Endothelial cell of umbilical vein (primary cell): ENCODE measurements around the gene SPINT1. TPM values are rescaled to one million over a fixed set of nuclear protein-coding genes. Genes with fewer than 3 reads are reported as not detected.

Source experiments
- BruUV-seq: library from RNA; stranded (reverse); fragments of 400-500 nt; replicated peaks from 2 replicates; lab custom pipeline; 2021; lab: Mats Ljungman, UMichigan
- CTCF ChIA-PET: fragments of 300-600, 350-600 bp; sonication (Branson Sonifier 250); formaldehyde crosslinking; loops from one replicate; lab custom pipeline; 2021; ENCODE audit warnings: antibody characterized with exemption, inconsistent platforms; lab: Charles Lee
- POLR2A ChIA-PET: fragments of 300-600, 350-600 bp; sonication (Branson Sonifier 250); formaldehyde crosslinking; loops from one replicate; lab custom pipeline; 2021; ENCODE audit warnings: antibody characterized with exemption, inconsistent platforms; lab: Charles Lee
- DNase-seq: peaks from one replicate; pipeline ENCODE4 v3.0.0-alpha.2; 2011; ENCODE audit warnings: low read depth, low spot score
- FAIRE-seq: peaks from 2 replicates; lab custom pipeline; 2011; peaks lifted over from hg19 to GRCh38; lab: Jason Lieb, UNC
- H2AFZ ChIP-seq: 2 replicates; pipeline ENCODE4 v1.6.0; 2012; ENCODE audit warnings: low read depth, low read length, control low read depth, inconsistent platforms
- H3K27ac ChIP-seq: 2 replicates; pipeline ENCODE4 v1.5.1; 2011; ENCODE audit warnings: low read depth, mild to moderate bottlenecking, control low read depth, low read length, moderate library complexity; ENCODE audit not compliant: insufficient read depth
- H3K27me3 ChIP-seq, 2 experiments: 2 replicates each; pipeline versions ENCODE4 v1.6.0 to v1.6.1; 2011; ENCODE audit warnings: low read length in 2 of 2, mixed read lengths in 1 of 2; ENCODE audit not compliant: control insufficient read depth in 2 of 2, insufficient read depth in 2 of 2
- H3K36me3 ChIP-seq, 2 experiments: 2 replicates in 1 of 2; 3 replicates in 1 of 2; pipeline ENCODE4 v1.5.1; 2011; ENCODE audit warnings: low read length in 2 of 2, mild to moderate bottlenecking in 1 of 2, moderate library complexity in 1 of 2; ENCODE audit not compliant: control insufficient read depth in 2 of 2, insufficient read depth in 2 of 2; ENCODE audit errors: extremely low read depth in 1 of 2
- H3K4me1 ChIP-seq: 3 replicates; pipeline ENCODE4 v1.5.1; 2011; ENCODE audit warnings: mild to moderate bottlenecking, low read length; ENCODE audit not compliant: control insufficient read depth, insufficient read depth; ENCODE audit errors: extremely low read depth
- H3K4me2 ChIP-seq: 2 replicates; pipeline ENCODE4 v1.6.1; 2011; ENCODE audit warnings: low read length, control low read depth, mixed read lengths; ENCODE audit not compliant: insufficient read depth
- H3K4me3 ChIP-seq, 3 experiments: fragments of 200-600 bp in 1 of 3; sonication (generic), shearing (Covaris generic) in 1 of 3; replicated peaks in 1 of 3; 2 replicates each; pipeline ENCODE4 v1.5.1; 2011 to 2016; ENCODE audit warnings: control low read depth in 3 of 3, low read length in 3 of 3, mild to moderate bottlenecking in 2 of 3, inconsistent platforms in 1 of 3, low read depth in 1 of 3, moderate library complexity in 1 of 3; ENCODE audit not compliant: insufficient read depth in 1 of 3
- H3K79me2 ChIP-seq: 2 replicates; pipeline ENCODE4 v1.6.0; 2012; ENCODE audit warnings: low read length, inconsistent platforms; ENCODE audit not compliant: control insufficient read depth, insufficient read depth
- H3K9ac ChIP-seq: replicated peaks from 2 replicates; pipeline ENCODE3; 2011; ENCODE audit warnings: low read length, control low read depth; ENCODE audit not compliant: insufficient read depth; ENCODE audit errors: extremely low read depth
- H3K9me1 ChIP-seq: replicated peaks from 3 replicates; pipeline ENCODE4 v1.6.0; 2011; ENCODE audit warnings: mild to moderate bottlenecking, low read length; ENCODE audit not compliant: control insufficient read depth, insufficient read depth; ENCODE audit errors: extremely low read depth
- H3K9me3 ChIP-seq: replicated peaks from 2 replicates; pipeline ENCODE4 v1.5.1; 2012; ENCODE audit warnings: low read length, inconsistent platforms; ENCODE audit not compliant: control insufficient read depth, insufficient read depth
- H4K20me1 ChIP-seq: replicated peaks from 2 replicates; pipeline ENCODE3; 2011; ENCODE audit warnings: mild to moderate bottlenecking, low read length; ENCODE audit not compliant: control insufficient read depth, insufficient read depth; ENCODE audit errors: extremely low read depth
- CTCF ChIP-seq, 2 donors: IDR thresholded peaks; 1 replicate in 1 of 2; 2 replicates in 1 of 2; pipeline ENCODE4 v1.5.1; 2011; ENCODE audit warnings: low read length in 2 of 2, mild to moderate bottlenecking in 2 of 2, moderate library complexity in 2 of 2, control low read depth in 1 of 2, inconsistent platforms in 1 of 2, low read depth in 1 of 2; ENCODE audit not compliant: insufficient read depth in 1 of 2; ENCODE audit errors: extremely low read depth in 1 of 2
- EZH2 ChIP-seq: IDR thresholded peaks from 2 replicates; pipeline ENCODE4 v1.6.1; 2012; ENCODE audit warnings: borderline replicate concordance, low read depth, mild to moderate bottlenecking, moderate library complexity, low read length, inconsistent platforms; ENCODE audit not compliant: severe bottlenecking
- FOS ChIP-seq: IDR thresholded peaks from 2 replicates; pipeline ENCODE4 v1.6.1; 2011; ENCODE audit warnings: mild to moderate bottlenecking, low read length, moderate library complexity, borderline replicate concordance; ENCODE audit not compliant: insufficient read depth
- GATA2 ChIP-seq: IDR thresholded peaks from 2 replicates; pipeline ENCODE4 v1.7.0; 2011; ENCODE audit warnings: low read depth, mild to moderate bottlenecking, moderate library complexity, mixed read lengths, low read length; ENCODE audit not compliant: insufficient read length, insufficient read depth
- JUN ChIP-seq: IDR thresholded peaks from 2 replicates; pipeline ENCODE4 v1.6.1; 2011; ENCODE audit warnings: borderline replicate concordance, low read depth; ENCODE audit not compliant: insufficient read length, insufficient read depth
- MAX ChIP-seq: IDR thresholded peaks from 2 replicates; pipeline ENCODE4 v1.6.1; 2011; ENCODE audit not compliant: insufficient read depth, insufficient read length
- MYC ChIP-seq: IDR thresholded peaks from one replicate; pipeline ENCODE4 v1.6.1; 2011; ENCODE audit warnings: mild to moderate bottlenecking, low read depth, low read length
- POLR2A ChIP-seq: IDR thresholded peaks from 2 replicates; pipeline ENCODE4 v1.6.1; 2012; ENCODE audit warnings: low read depth, mild to moderate bottlenecking, control low read depth, low read length
- POLR2AphosphoS5 ChIP-seq: IDR thresholded peaks from 2 replicates; pipeline ENCODE4 v1.6.1; 2012; ENCODE audit warnings: low read depth, mild to moderate bottlenecking, control low read depth, low read length, moderate library complexity; ENCODE audit not compliant: insufficient read depth
- dilution Hi-C: fragments of 300-500 bp; cut with MboI; formaldehyde crosslinking; loops from one replicate; pipeline ENCODE4 v1.15.0; 2019; ENCODE audit warnings: low sequenced_read_pairs; ENCODE audit not compliant: extremely low pct_ligation_motif_present
- intact Hi-C: fragments of 100-400 bp; cut with micrococcal nuclease; formaldehyde crosslinking; loops from one replicate; pipeline ENCODE4 v1.10.0; 2022
- polyA plus RNA-seq, 4 experiments: library from polyadenylated mRNA; depleted of rRNA in 3 of 4; stranded (reverse) in 3 of 4; unstranded in 1 of 4; fragments of >200 nt; gene quantifications; 2 replicates each; pipeline versions ENCODE4 v1.2.1 to v1.2.3, GENCODE V29; 2011 to 2012; ENCODE audit warnings: missing spikeins in 1 of 4
- total RNA-seq: library from RNA; stranded (reverse); gene quantifications from 2 replicates; pipeline ENCODE4 v1.2.3, GENCODE V29; 2021

Gene SPINT1
- total and polyA plus RNA-seq, 2 donors (not counting 3 experiments of a cell fraction or from before 2014, with no cell fraction given) = 4.1 to 4.2 TPM

GRCh38 chr15:40863660-40864270 is 19.9 kb downstream of the SPINT1 start:
- dilution Hi-C loops = no loop called here
- CTCF ChIA-PET = interaction anchor here (1.4 to 1.6 kb wide), 2 partner anchors 10 to 35 kb away, joined by 4 to 5 read pairs; partner anchors contain the start of gene PPP1R14D
- no peaks in the 10 kb centered on the region for H3K27me3 ChIP-seq

More at GRCh38 chr15:40863660-40864270, 19.9 kb downstream of the SPINT1 start:
- H3K36me3 ChIP-seq = no peaks in the 10 kb centered on the region
- no peak overlapping the region for H3K9ac ChIP-seq
- H3K27ac ChIP-seq = no peak overlapping the region
- intact Hi-C loops = no loop called here
- H4K20me1 ChIP-seq = no peaks in the 10 kb centered on the region
- H3K79me2 ChIP-seq = no peaks in the 10 kb centered on the region
- H3K4me1 ChIP-seq = no peaks in the 10 kb centered on the region
- BruUV-seq = no TSS peak
- TF ChIP-seq JUN (no peak), FOS (no peak), MYC (no peak), EZH2 (no peak), MAX (no peak), GATA2 (no peak), POLR2AphosphoS5 (no peak), POLR2A (no peak), CTCF (IDR thresholded peaks at IDR 0.05; ENCODE audit: extremely low read depth in 1 of 2, insufficient read depth in 1 of 2, low read depth in 1 of 2, low read length in 2 of 2) (no peak)
- DNase-seq (no peak), FAIRE-seq (no peak)
- POLR2A ChIA-PET = no interaction called here
- no peak overlapping the region for H2AFZ ChIP-seq
- no peaks in the 10 kb centered on the region for H3K9me1 ChIP-seq
- H3K4me3 ChIP-seq = no peak overlapping the region
- no peak overlapping the region for H3K4me2 ChIP-seq
- no peaks in the 10 kb centered on the region for H3K9me3 ChIP-seq
